ENCODE measurements around the gene HMGN2.

HMGN2 gene

GRCh38 chr1:26477446-26478152 is 5.4 kb downstream of the HMGN2 start:
- TF ChIP-seq CTCF (IDR thresholded peaks at IDR 0.05; ENCODE audit: low read depth, low read length) (no peak), EZH2phosphoT487 (IDR thresholded peaks at IDR 0.05; ENCODE audit: low read depth) (no peak)
- H3K9ac ChIP-seq (ENCODE audit: low read length): no peak overlapping the region
- H2AFZ ChIP-seq (ENCODE audit: low read depth, low read length): no peak overlapping the region
- H3K4me3 ChIP-seq (ENCODE audit: low read length): no peak overlapping the region
- H3K9me3 ChIP-seq (ENCODE audit: insufficient read depth, low read length): no peaks in the 10 kb centered on the region
- H3K36me3 ChIP-seq (replicated peaks; ENCODE audit: low read depth, low read length): peaks cover 43% of the 10 kb centered on the region
- H3K4me2 ChIP-seq (ENCODE audit: low read length): no peak overlapping the region
- peaks cover 14% of the 10 kb centered on the region for H3K4me1 ChIP-seq (ENCODE audit: low read length)
- peaks cover 19% of the 10 kb centered on the region for H4K20me1 ChIP-seq (ENCODE audit: insufficient read depth, low read length)
- no peaks in the 10 kb centered on the region for H3K27me3 ChIP-seq (ENCODE audit: low read depth, low read length)
- H3K79me2 ChIP-seq (ENCODE audit: low read length): peaks cover 20% of the 10 kb centered on the region
- H3K27ac ChIP-seq (ENCODE audit: low read length): no peak overlapping the region

- TF ChIP-seq CTCF (IDR thresholded peaks at IDR 0.05; ENCODE audit: low read depth, low read length) (no peak), EZH2phosphoT487 (IDR thresholded peaks at IDR 0.05; ENCODE audit: low read depth) (no peak)
- H4K20me1 ChIP-seq (ENCODE audit: insufficient read depth, low read length): peaks cover 18% of the 10 kb centered on the region
- H3K36me3 ChIP-seq (replicated peaks; ENCODE audit: low read depth, low read length): peaks cover 42% of the 10 kb centered on the region
Observed at GRCh38 chr1:26478159-26478558, 5.9 kb downstream of the HMGN2 start.

GRCh38 chr1:26478988-26479387 is 6.7 kb downstream of the HMGN2 start:
- H3K36me3 ChIP-seq (replicated peaks; ENCODE audit: low read depth, low read length): peaks cover 34% of the 10 kb centered on the region
- H3K9me3 ChIP-seq (ENCODE audit: insufficient read depth, low read length): no peaks in the 10 kb centered on the region
- TF ChIP-seq EZH2phosphoT487 (IDR thresholded peaks at IDR 0.05; ENCODE audit: low read depth): no peak
- no peak for TF ChIP-seq CTCF (IDR thresholded peaks at IDR 0.05; ENCODE audit: low read depth, low read length)
- no peak overlapping the region for H3K9ac ChIP-seq (ENCODE audit: low read length)
- H4K20me1 ChIP-seq (ENCODE audit: insufficient read depth, low read length): peaks cover 10% of the 10 kb centered on the region
- H3K27ac ChIP-seq (ENCODE audit: low read length): no peak overlapping the region
- H3K79me2 ChIP-seq (ENCODE audit: low read length): peaks cover 9% of the 10 kb centered on the region
- H3K4me1 ChIP-seq (ENCODE audit: low read length): peaks cover 8% of the 10 kb centered on the region
- no peak overlapping the region for H3K4me2 ChIP-seq (ENCODE audit: low read length)
- no peak overlapping the region for H3K4me3 ChIP-seq (ENCODE audit: low read length)
- H2AFZ ChIP-seq (ENCODE audit: low read depth, low read length): no peak overlapping the region
- no peaks in the 10 kb centered on the region for H3K27me3 ChIP-seq (ENCODE audit: low read depth, low read length)

More at GRCh38 chr1:26478159-26478558, 5.9 kb downstream of the HMGN2 start:
- Histone ChIP-seq H2AFZ (ENCODE audit: low read depth, low read length) (no peak overlapping the region), H3K9me3 (ENCODE audit: insufficient read depth, low read length) (no peaks in the 10 kb centered on the region), H3K27me3 (ENCODE audit: low read depth, low read length) (no peaks in the 10 kb centered on the region), H3K4me3 (ENCODE audit: low read length) (no peak overlapping the region), H3K4me2 (ENCODE audit: low read length) (no peak overlapping the region), H3K27ac (ENCODE audit: low read length) (no peak overlapping the region), H3K9ac (ENCODE audit: low read length) (no peak overlapping the region), H3K79me2 (ENCODE audit: low read length) (peaks cover 18% of the 10 kb centered on the region), H3K4me1 (ENCODE audit: low read length) (peaks cover 14% of the 10 kb centered on the region)

- no peak overlapping the region for H3K4me2 ChIP-seq (ENCODE audit: low read length)
- peaks cover 5% of the 10 kb centered on the region for H3K36me3 ChIP-seq (replicated peaks; ENCODE audit: low read depth, low read length)
- no peak overlapping the region for H3K9ac ChIP-seq (ENCODE audit: low read length)
- H3K79me2 ChIP-seq (ENCODE audit: low read length): no peaks in the 10 kb centered on the region
- TF ChIP-seq EZH2phosphoT487 (IDR thresholded peaks at IDR 0.05; ENCODE audit: low read depth) (no peak), CTCF (IDR thresholded peaks at IDR 0.05; ENCODE audit: low read depth, low read length) (no peak)
- no peaks in the 10 kb centered on the region for H4K20me1 ChIP-seq (ENCODE audit: insufficient read depth, low read length)
- H3K9me3 ChIP-seq (ENCODE audit: insufficient read depth, low read length): no peaks in the 10 kb centered on the region
- H3K27me3 ChIP-seq (ENCODE audit: low read depth, low read length): no peaks in the 10 kb centered on the region
- H3K4me1 ChIP-seq (ENCODE audit: low read length): no peaks in the 10 kb centered on the region
- H2AFZ ChIP-seq (ENCODE audit: low read depth, low read length): no peak overlapping the region
- no peak overlapping the region for H3K4me3 ChIP-seq (ENCODE audit: low read length)
- no peak overlapping the region for H3K27ac ChIP-seq (ENCODE audit: low read length)
Observed at GRCh38 chr1:26482921-26483320, 10.7 kb downstream of the HMGN2 start.
